ENCODE results near the gene NSFL1C. TPM values are rescaled to one million over a fixed set of nuclear protein-coding genes. Genes with fewer than 3 reads are reported as not detected.

Gene NSFL1C
- total RNA-seq, 1 donor, result 30.0 TPM

GRCh38 chr20:1430004-1430451 lies 36.6 kb downstream of the NSFL1C start:
- Histone ChIP-seq H3K4me1 (ENCODE audit: insufficient read depth, low read length) (peaks cover 9% of the 10 kb centered on the region), H3K9me3 (ENCODE audit: low read depth, low read length) (no peaks in the 10 kb centered on the region), H3K36me3 (ENCODE audit: insufficient read depth, low read length) (no peaks in the 10 kb centered on the region), H3K27me3 (ENCODE audit: insufficient read depth, low read length) (no peaks in the 10 kb centered on the region), H3K27ac (ENCODE audit: low read depth, low read length) (peak overlapping the region; percentile 67), H3K4me2 (ENCODE audit: insufficient read depth, low read length) (peak overlapping the region; percentile 11), H2AFZ (ENCODE audit: low read length) (no peak overlapping the region), H3K4me3 (ENCODE audit: insufficient read depth, low read length) (no peak overlapping the region), H4K20me1 (ENCODE audit: insufficient read depth, low read length) (no peaks in the 10 kb centered on the region), H3K79me2 (ENCODE audit: insufficient read depth, low read length) (no peaks in the 10 kb centered on the region)
- DNase-seq (ENCODE audit: insufficient read length, low spot score, missing footprints), result no peak
- TF ChIP-seq, protein P1, sequence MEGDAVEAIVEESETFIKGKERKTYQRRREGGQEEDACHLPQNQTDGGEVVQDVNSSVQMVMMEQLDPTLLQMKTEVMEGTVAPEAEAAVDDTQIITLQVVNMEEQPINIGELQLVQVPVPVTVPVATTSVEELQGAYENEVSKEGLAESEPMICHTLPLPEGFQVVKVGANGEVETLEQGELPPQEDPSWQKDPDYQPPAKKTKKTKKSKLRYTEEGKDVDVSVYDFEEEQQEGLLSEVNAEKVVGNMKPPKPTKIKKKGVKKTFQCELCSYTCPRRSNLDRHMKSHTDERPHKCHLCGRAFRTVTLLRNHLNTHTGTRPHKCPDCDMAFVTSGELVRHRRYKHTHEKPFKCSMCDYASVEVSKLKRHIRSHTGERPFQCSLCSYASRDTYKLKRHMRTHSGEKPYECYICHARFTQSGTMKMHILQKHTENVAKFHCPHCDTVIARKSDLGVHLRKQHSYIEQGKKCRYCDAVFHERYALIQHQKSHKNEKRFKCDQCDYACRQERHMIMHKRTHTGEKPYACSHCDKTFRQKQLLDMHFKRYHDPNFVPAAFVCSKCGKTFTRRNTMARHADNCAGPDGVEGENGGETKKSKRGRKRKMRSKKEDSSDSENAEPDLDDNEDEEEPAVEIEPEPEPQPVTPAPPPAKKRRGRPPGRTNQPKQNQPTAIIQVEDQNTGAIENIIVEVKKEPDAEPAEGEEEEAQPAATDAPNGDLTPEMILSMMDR (IDR thresholded peaks at IDR 0.05; ENCODE audit: extremely low read depth, low read depth, low read length), result no peak

DNA sequence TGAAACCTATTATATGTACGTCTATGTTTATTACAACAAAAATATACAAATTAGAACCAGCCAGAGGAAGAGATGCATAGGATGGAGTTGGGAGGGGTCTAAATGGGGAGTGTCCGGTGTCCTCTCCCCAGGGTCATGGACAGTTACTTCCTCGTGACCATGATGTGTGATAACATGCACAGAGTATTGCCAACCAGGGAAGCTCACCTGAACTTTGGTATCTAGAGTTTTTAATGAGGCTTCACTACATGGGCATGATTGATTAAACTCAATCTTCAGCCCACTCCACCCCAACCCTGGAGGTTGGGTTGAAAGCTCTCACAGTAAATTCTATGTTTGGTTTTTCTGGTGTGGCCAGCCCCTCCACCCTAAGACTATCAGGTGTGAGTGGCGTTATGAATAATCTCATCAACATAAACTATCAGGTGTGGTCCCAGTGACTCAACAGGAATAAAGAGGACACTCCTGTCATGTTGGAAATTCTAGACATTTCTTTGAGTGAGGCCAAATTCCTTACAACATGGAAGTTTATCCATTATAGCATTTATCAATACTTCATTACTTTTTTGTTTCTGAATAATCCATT lies 37.4 kb downstream of the NSFL1C start:
- Histone ChIP-seq H3K36me3 (ENCODE audit: insufficient read depth, low read length) (no peaks in the 10 kb centered on the region), H3K4me1 (ENCODE audit: insufficient read depth, low read length) (peaks cover under 1% of the 10 kb centered on the region), H3K27me3 (ENCODE audit: insufficient read depth, low read length) (no peaks in the 10 kb centered on the region), H3K9me3 (ENCODE audit: low read depth, low read length) (no peaks in the 10 kb centered on the region), H3K79me2 (ENCODE audit: insufficient read depth, low read length) (no peaks in the 10 kb centered on the region), H4K20me1 (ENCODE audit: insufficient read depth, low read length) (no peaks in the 10 kb centered on the region), H3K4me3 (ENCODE audit: insufficient read depth, low read length) (no peak overlapping the region), H3K4me2 (ENCODE audit: insufficient read depth, low read length) (no peak overlapping the region), H3K27ac (ENCODE audit: low read depth, low read length) (peak overlapping the region; percentile 67), H2AFZ (ENCODE audit: low read length) (no peak overlapping the region)
- no peak for DNase-seq (ENCODE audit: insufficient read length, low spot score, missing footprints)
- TF ChIP-seq, protein P1 (IDR thresholded peaks at IDR 0.05; ENCODE audit: extremely low read depth, low read depth, low read length), result no peak

DNA sequence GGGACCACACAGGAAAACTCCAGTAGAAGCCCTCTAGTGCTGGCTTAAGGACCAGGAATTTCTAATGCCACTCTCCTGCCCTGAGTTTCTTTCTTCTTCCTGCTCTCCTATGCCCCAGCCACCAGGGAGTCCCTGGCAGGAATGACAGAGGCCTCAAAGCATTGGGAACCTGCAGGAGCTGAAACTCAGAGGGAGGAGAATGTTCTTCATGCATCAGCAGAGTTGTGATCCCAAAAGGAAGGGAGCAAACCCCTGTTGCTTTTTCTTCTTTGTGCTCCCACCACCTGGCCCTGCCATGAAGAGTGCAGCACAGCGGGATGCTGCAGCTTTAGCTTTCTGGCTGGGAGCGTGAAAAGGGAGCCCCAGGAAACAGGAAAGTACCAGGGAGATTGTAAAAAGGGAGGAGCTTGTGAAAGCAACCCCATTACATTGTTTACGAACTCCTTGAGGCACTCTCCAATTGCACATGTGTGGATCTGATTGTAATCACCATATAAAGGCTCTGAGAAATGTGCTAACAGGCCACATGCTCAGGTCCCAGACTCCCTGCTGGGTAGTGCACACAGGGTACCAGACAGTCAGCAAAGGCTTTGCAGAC lies 39.1 kb downstream of the NSFL1C start:
- no peak for DNase-seq (ENCODE audit: insufficient read length, low spot score, missing footprints)
- TF ChIP-seq, protein P1 (IDR thresholded peaks at IDR 0.05; ENCODE audit: extremely low read depth, low read depth, low read length), result no peak
- Histone ChIP-seq H3K4me2 (ENCODE audit: insufficient read depth, low read length) (no peak overlapping the region), H3K27me3 (ENCODE audit: insufficient read depth, low read length) (no peaks in the 10 kb centered on the region), H3K36me3 (ENCODE audit: insufficient read depth, low read length) (no peaks in the 10 kb centered on the region), H2AFZ (ENCODE audit: low read length) (no peak overlapping the region), H3K79me2 (ENCODE audit: insufficient read depth, low read length) (no peaks in the 10 kb centered on the region), H3K4me1 (ENCODE audit: insufficient read depth, low read length) (no peaks in the 10 kb centered on the region), H3K9me3 (ENCODE audit: low read depth, low read length) (no peaks in the 10 kb centered on the region), H4K20me1 (ENCODE audit: insufficient read depth, low read length) (no peaks in the 10 kb centered on the region), H3K4me3 (ENCODE audit: insufficient read depth, low read length) (no peak overlapping the region), H3K27ac (ENCODE audit: low read depth, low read length) (no peak overlapping the region)

GRCh38 chr20:1426231-1426849 lies 40.3 kb downstream of the NSFL1C start:
- Histone ChIP-seq H3K79me2 (ENCODE audit: insufficient read depth, low read length) (no peaks in the 10 kb centered on the region), H4K20me1 (ENCODE audit: insufficient read depth, low read length) (no peaks in the 10 kb centered on the region), H3K36me3 (ENCODE audit: insufficient read depth, low read length) (no peaks in the 10 kb centered on the region), H2AFZ (ENCODE audit: low read length) (no peak overlapping the region), H3K27ac (ENCODE audit: low read depth, low read length) (no peak overlapping the region), H3K27me3 (ENCODE audit: insufficient read depth, low read length) (no peaks in the 10 kb centered on the region), H3K4me3 (ENCODE audit: insufficient read depth, low read length) (no peak overlapping the region), H3K4me1 (ENCODE audit: insufficient read depth, low read length) (no peaks in the 10 kb centered on the region), H3K9me3 (ENCODE audit: low read depth, low read length) (no peaks in the 10 kb centered on the region), H3K4me2 (ENCODE audit: insufficient read depth, low read length) (no peak overlapping the region)
- TF ChIP-seq, protein P1 (IDR thresholded peaks at IDR 0.05; ENCODE audit: extremely low read depth, low read depth, low read length), result no peak
- no peak for DNase-seq (ENCODE audit: insufficient read length, low spot score, missing footprints)

Data from osteoblast (primary cell).